ENCODE results near the gene STOML1.
"Not testable (repeated sequence)": the region's sequence is repeated elsewhere in the genome, so short reads cannot be mapped to it uniquely, and the experiment has no call there.

Gene STOML1

DNA sequence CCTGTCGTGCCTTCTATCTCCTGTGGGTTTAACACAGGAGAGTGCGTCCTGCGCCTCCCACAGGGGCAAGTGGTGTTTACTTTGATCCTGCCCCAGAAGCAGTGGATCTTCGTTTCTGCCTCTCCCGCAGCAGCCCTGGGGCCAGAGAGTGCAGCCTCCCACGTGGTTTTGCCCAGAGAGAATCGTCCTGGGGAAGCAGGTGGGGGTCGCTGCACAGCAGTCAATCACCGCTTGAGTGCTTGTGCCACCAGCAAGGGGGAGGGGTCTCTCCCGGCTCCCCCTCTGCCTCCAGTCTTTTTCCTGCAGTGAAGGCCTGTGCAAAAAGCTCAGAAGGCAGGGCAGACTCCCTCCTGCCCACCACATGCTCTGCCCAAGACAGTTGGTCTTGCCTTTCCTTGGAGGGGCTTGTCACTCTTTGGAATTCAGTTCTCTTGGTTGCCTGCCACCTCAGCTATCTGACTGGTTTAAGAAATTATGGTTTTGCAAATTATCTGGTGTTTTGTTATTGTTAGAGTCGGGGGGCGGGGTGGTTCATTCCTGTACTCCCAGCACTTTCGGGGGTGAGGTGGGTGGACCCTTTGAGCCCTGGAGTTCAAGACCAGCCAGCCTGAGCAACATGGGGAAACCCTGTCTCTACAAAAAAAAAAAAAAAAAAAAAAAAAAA is 26.9 kb downstream of the STOML1 start:
- H4K20me1 ChIP-seq (ENCODE audit: insufficient read depth, low read length, poor library complexity, severe bottlenecking) = no peaks in the 10 kb centered on the region
- H3K79me2 ChIP-seq (ENCODE audit: insufficient read depth, low read length) = no peaks in the 10 kb centered on the region
- H3K36me3 ChIP-seq (ENCODE audit: insufficient read depth, low read length) = no peaks in the 10 kb centered on the region
- H3K27me3 ChIP-seq (ENCODE audit: insufficient read depth, low read length, poor library complexity, severe bottlenecking) = no peaks in the 10 kb centered on the region
- no peaks in the 10 kb centered on the region for H3K9me3 ChIP-seq (ENCODE audit: insufficient read depth, low read depth, low read length)
- peaks cover 9% of the 10 kb centered on the region; the same call in 1 of the 2 replicates for H3F3A ChIP-seq (ENCODE audit: low read depth)
- TF ChIP-seq CTCF (conservative IDR thresholded peaks at IDR 0.05; ENCODE audit: low read length) = peak; percentile 51; the same call in 1 of the 2 replicates
- no peak for TF ChIP-seq EZH2phosphoT487 (IDR thresholded peaks at IDR 0.05; ENCODE audit: borderline replicate concordance)
- no peaks in the 10 kb centered on the region for H3K9me2 ChIP-seq (replicated peaks; ENCODE audit: low read depth, low read length)
- H2AFZ ChIP-seq (ENCODE audit: low read length) = peak overlapping the region; percentile 85
- peak overlapping the region; percentile 64 for H3K4me2 ChIP-seq (ENCODE audit: low read depth, low read length, poor library complexity, severe bottlenecking)
- H3K4me3 ChIP-seq (ENCODE audit: low read length, poor library complexity, severe bottlenecking) = peak overlapping the region; percentile 24
- H3K4me1 ChIP-seq (ENCODE audit: insufficient read depth, low read length, poor library complexity, severe bottlenecking) = peaks cover 28% of the 10 kb centered on the region
- H3K9ac ChIP-seq (ENCODE audit: low read depth, low read length, poor library complexity, severe bottlenecking) = peak overlapping the region; percentile 50

DNA sequence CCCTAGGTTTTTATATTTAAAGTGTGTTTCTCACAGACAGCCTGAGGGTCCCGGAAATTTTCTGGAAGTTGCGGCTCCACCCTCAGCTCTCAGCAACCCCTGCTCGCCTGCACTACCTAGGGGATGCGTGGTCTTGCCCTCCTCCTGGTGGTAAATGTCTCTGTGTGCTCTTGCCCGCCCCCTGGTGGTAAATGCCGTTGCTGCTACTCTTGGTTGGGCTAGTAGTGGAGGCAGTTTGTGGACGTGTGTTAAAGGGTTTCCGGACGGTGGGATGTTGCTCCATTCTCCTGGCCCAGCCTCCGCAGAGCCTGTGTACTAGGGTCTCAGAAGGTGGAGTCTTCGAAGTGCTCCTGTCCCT is 27.4 kb downstream of the STOML1 start:
- H3K79me2 ChIP-seq (ENCODE audit: insufficient read depth, low read length) = no peaks in the 10 kb centered on the region
- peaks cover 31% of the 10 kb centered on the region for H3K4me1 ChIP-seq (ENCODE audit: insufficient read depth, low read length, poor library complexity, severe bottlenecking)
- H3F3A ChIP-seq (ENCODE audit: low read depth) = peaks cover 9% of the 10 kb centered on the region; the same call in 1 of the 2 replicates
- H3K9me3 ChIP-seq (ENCODE audit: insufficient read depth, low read depth, low read length) = no peaks in the 10 kb centered on the region
- no peak overlapping the region for H3K9ac ChIP-seq (ENCODE audit: low read depth, low read length, poor library complexity, severe bottlenecking)
- H3K4me3 ChIP-seq (ENCODE audit: low read length, poor library complexity, severe bottlenecking) = peak overlapping the region; percentile 24
- H2AFZ ChIP-seq (ENCODE audit: low read length) = peak overlapping the region; percentile 85
- TF ChIP-seq EZH2phosphoT487 (IDR thresholded peaks at IDR 0.05; ENCODE audit: borderline replicate concordance) (no peak), CTCF (conservative IDR thresholded peaks at IDR 0.05; ENCODE audit: low read length) (peak; percentile 99)
- no peaks in the 10 kb centered on the region for H3K27me3 ChIP-seq (ENCODE audit: insufficient read depth, low read length, poor library complexity, severe bottlenecking)
- peak overlapping the region; percentile 64 for H3K4me2 ChIP-seq (ENCODE audit: low read depth, low read length, poor library complexity, severe bottlenecking)
- no peaks in the 10 kb centered on the region for H3K36me3 ChIP-seq (ENCODE audit: insufficient read depth, low read length)
- no peaks in the 10 kb centered on the region for H4K20me1 ChIP-seq (ENCODE audit: insufficient read depth, low read length, poor library complexity, severe bottlenecking)
- H3K9me2 ChIP-seq (replicated peaks; ENCODE audit: low read depth, low read length) = no peaks in the 10 kb centered on the region

DNA sequence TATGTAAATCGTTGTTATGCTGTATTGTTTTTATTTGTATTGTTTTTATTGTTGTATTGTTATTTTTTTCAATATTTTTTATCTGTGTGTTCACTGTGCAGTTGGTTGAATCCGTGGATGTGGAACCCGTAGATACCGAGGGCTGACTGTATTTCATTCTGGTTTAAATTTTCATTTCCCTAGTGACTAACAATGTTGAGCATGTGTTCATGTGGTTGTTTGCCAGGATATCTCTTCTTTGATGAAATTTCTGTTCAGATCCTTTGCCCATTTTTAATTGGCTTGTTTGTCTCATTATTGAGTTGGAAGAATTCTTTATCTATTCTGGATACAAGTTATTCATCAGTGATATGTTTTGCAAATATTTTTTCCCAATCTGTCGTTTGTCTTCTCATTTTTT is 29.7 kb downstream of the STOML1 start:
- H3K4me1 ChIP-seq (ENCODE audit: insufficient read depth, low read length, poor library complexity, severe bottlenecking) = peaks cover 43% of the 10 kb centered on the region
- no peak overlapping the region for H3K4me3 ChIP-seq (ENCODE audit: low read length, poor library complexity, severe bottlenecking)
- no peaks in the 10 kb centered on the region for H3K79me2 ChIP-seq (ENCODE audit: insufficient read depth, low read length)
- no peaks in the 10 kb centered on the region for H3K36me3 ChIP-seq (ENCODE audit: insufficient read depth, low read length)
- no peaks in the 10 kb centered on the region for H3K9me3 ChIP-seq (ENCODE audit: insufficient read depth, low read depth, low read length)
- H3K9me2 ChIP-seq (replicated peaks; ENCODE audit: low read depth, low read length) = no peaks in the 10 kb centered on the region
- no peak overlapping the region for H3K4me2 ChIP-seq (ENCODE audit: low read depth, low read length, poor library complexity, severe bottlenecking)
- H4K20me1 ChIP-seq (ENCODE audit: insufficient read depth, low read length, poor library complexity, severe bottlenecking) = no peaks in the 10 kb centered on the region
- H3F3A ChIP-seq (ENCODE audit: low read depth) = peaks cover 11% of the 10 kb centered on the region; the same call in 1 of the 2 replicates
- no peaks in the 10 kb centered on the region for H3K27me3 ChIP-seq (ENCODE audit: insufficient read depth, low read length, poor library complexity, severe bottlenecking)
- TF ChIP-seq EZH2phosphoT487 (IDR thresholded peaks at IDR 0.05; ENCODE audit: borderline replicate concordance) (no peak), CTCF (conservative IDR thresholded peaks at IDR 0.05; ENCODE audit: low read length) (no peak)
- no peak overlapping the region for H2AFZ ChIP-seq (ENCODE audit: low read length)
- H3K9ac ChIP-seq (ENCODE audit: low read depth, low read length, poor library complexity, severe bottlenecking) = no peak overlapping the region

- H3K79me2 ChIP-seq (ENCODE audit: insufficient read depth, low read length); H3K9me2 ChIP-seq (replicated peaks; ENCODE audit: low read depth, low read length); H2AFZ ChIP-seq (ENCODE audit: low read length); H3K27me3 ChIP-seq (ENCODE audit: insufficient read depth, low read length, poor library complexity, severe bottlenecking); H3K4me3 ChIP-seq (ENCODE audit: low read length, poor library complexity, severe bottlenecking); H3K9me3 ChIP-seq (ENCODE audit: insufficient read depth, low read depth, low read length); H3K9ac ChIP-seq (ENCODE audit: low read depth, low read length, poor library complexity, severe bottlenecking); H4K20me1 ChIP-seq (ENCODE audit: insufficient read depth, low read length, poor library complexity, severe bottlenecking); H3F3A ChIP-seq (ENCODE audit: low read depth); H3K36me3 ChIP-seq (ENCODE audit: insufficient read depth, low read length); H3K4me2 ChIP-seq (ENCODE audit: low read depth, low read length, poor library complexity, severe bottlenecking): not testable (repeated sequence)
- H3K4me1 ChIP-seq (ENCODE audit: insufficient read depth, low read length, poor library complexity, severe bottlenecking) = peaks cover 41% of the 10 kb centered on the region
These were observed 31.5 kb downstream of the STOML1 start for GRCh38 chr15:73960472-73961070.
